Measurements from ENCODE around the gene CDC25C. TPM values are rescaled to one million over a fixed set of nuclear protein-coding genes. Genes with fewer than 3 reads are reported as not detected.
A peak's percentile ranks its signal among the peaks of the same experiment; 100 is the strongest.

Gene CDC25C
- total and polyA plus RNA-seq, 9 of the 15 experiments (the other 6 are each of a cell fraction or from before 2014, with no cell fraction given), result 19.1 to 63.7 (median 31.9) TPM

- TF ChIP-seq PKNOX1 (IDR thresholded peaks at IDR 0.05) (no peak), CTCFL (IDR thresholded peaks at IDR 0.05; ENCODE audit: borderline replicate concordance, insufficient read depth, low read depth, low read length, poor library complexity, severe bottlenecking) (no peak), GTF2B (IDR thresholded peaks at IDR 0.05; ENCODE audit: extremely low read depth, insufficient read length) (no peak), ERF (CRISPR knock-in tag; IDR thresholded peaks at IDR 0.05) (0 out of 2 replicates have a peak, but pooled peaks have one; percentile 54), POLR2AphosphoS2 (IDR thresholded peaks at IDR 0.05; ENCODE audit: low read length) (no peak), CHD7 (IDR thresholded peaks at IDR 0.05; ENCODE audit: low read depth, low read length) (no peak), ZNF140 (CRISPR knock-in tag; IDR thresholded peaks at IDR 0.05) (no peak), ZNF507 (tag; conservative IDR thresholded peaks at IDR 0.05) (no peak), DPF2 (IDR thresholded peaks at IDR 0.05) (peak; percentile 56; the same call in 1 of the 2 replicates), MTF1 (CRISPR knock-in tag; IDR thresholded peaks at IDR 0.05; ENCODE audit: borderline replicate concordance) (no peak), U2AF2 (optimal IDR thresholded peaks at IDR 0.05; ENCODE audit: low read depth, low read length) (no peak)
Observed at GRCh38 chr5:138336952-138337684, 5.5 kb upstream of the CDC25C start (continued).

Measured in K562 (cell line).